ENCODE measurements around the gene IL33. TPM values are rescaled to one million over a fixed set of nuclear protein-coding genes. Genes with fewer than 3 reads are reported as not detected.

IL33 gene
- total and polyA plus RNA-seq, 2 experiments from 2014 or later = not detected

DNA sequence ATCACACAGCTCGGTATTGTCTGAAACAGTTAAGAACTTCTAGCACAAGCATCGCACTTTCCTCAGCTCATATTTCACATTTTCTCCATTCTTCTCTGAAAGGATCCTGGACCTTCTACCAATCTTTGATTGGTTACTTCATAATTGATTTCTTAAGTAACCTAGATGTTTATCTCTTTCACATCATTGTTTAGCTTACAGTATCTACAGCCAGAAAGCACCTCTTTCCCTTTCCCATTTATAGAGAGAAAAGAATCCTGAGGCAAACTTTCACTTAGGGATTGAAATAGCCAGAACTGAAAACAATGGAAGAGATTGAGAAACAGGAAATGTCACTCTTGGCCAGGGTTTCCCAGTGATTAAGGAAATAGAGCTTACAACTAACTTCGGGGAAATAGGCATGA lies 2.5 kb downstream of the IL33 start (continued):
- TF ChIP-seq, protein P1, sequence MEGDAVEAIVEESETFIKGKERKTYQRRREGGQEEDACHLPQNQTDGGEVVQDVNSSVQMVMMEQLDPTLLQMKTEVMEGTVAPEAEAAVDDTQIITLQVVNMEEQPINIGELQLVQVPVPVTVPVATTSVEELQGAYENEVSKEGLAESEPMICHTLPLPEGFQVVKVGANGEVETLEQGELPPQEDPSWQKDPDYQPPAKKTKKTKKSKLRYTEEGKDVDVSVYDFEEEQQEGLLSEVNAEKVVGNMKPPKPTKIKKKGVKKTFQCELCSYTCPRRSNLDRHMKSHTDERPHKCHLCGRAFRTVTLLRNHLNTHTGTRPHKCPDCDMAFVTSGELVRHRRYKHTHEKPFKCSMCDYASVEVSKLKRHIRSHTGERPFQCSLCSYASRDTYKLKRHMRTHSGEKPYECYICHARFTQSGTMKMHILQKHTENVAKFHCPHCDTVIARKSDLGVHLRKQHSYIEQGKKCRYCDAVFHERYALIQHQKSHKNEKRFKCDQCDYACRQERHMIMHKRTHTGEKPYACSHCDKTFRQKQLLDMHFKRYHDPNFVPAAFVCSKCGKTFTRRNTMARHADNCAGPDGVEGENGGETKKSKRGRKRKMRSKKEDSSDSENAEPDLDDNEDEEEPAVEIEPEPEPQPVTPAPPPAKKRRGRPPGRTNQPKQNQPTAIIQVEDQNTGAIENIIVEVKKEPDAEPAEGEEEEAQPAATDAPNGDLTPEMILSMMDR (conservative IDR thresholded peaks at IDR 0.05; ENCODE audit: low read depth in 2 of 2) = no peak
- TF ChIP-seq EZH2phosphoT487 (IDR thresholded peaks at IDR 0.05; ENCODE audit: unreplicated experiment) (no peak), ZNF114 (CRISPR knock-in tag; IDR thresholded peaks at IDR 0.05) (no peak), CREB1 (CRISPR knock-in tag; IDR thresholded peaks at IDR 0.05; ENCODE audit: low read depth) (no peak), POLR2AphosphoS5 (IDR thresholded peaks at IDR 0.05; ENCODE audit: low read depth) (no peak)
- TF ChIP-seq, protein P2, sequence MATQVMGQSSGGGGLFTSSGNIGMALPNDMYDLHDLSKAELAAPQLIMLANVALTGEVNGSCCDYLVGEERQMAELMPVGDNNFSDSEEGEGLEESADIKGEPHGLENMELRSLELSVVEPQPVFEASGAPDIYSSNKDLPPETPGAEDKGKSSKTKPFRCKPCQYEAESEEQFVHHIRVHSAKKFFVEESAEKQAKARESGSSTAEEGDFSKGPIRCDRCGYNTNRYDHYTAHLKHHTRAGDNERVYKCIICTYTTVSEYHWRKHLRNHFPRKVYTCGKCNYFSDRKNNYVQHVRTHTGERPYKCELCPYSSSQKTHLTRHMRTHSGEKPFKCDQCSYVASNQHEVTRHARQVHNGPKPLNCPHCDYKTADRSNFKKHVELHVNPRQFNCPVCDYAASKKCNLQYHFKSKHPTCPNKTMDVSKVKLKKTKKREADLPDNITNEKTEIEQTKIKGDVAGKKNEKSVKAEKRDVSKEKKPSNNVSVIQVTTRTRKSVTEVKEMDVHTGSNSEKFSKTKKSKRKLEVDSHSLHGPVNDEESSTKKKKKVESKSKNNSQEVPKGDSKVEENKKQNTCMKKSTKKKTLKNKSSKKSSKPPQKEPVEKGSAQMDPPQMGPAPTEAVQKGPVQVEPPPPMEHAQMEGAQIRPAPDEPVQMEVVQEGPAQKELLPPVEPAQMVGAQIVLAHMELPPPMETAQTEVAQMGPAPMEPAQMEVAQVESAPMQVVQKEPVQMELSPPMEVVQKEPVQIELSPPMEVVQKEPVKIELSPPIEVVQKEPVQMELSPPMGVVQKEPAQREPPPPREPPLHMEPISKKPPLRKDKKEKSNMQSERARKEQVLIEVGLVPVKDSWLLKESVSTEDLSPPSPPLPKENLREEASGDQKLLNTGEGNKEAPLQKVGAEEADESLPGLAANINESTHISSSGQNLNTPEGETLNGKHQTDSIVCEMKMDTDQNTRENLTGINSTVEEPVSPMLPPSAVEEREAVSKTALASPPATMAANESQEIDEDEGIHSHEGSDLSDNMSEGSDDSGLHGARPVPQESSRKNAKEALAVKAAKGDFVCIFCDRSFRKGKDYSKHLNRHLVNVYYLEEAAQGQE (IDR thresholded peaks at IDR 0.05; ENCODE audit: unreplicated experiment) = no peak

DNA sequence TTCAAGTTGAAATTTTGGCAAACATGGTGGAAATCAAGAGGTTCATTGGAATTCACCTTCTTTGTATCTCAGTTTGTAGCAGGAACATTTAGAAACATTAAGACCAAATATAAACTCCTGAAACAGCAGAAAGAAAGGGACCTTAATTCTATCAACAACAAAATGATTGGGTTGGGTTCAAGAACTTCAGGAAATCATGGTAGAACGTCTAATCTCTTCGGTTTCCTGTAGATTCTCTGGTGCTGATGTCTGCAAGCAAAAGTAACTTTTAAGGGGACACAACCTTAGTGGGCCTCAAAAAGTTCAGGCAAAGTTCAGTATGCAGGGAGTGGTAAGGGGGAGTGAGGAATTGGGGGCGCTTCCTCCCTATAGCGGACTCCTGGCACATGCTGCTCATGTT lies 3.4 kb downstream of the IL33 start:
- Histone ChIP-seq H3K27ac (ENCODE audit: low read depth) (no peak overlapping the region), H2AFZ (no peak overlapping the region), H3K79me2 (replicated peaks; ENCODE audit: insufficient read depth) (no peaks in the 10 kb centered on the region), H3K36me3 (ENCODE audit: insufficient read depth) (no peaks in the 10 kb centered on the region), H3K4me2 (no peak overlapping the region), H3K4me3 (no peak overlapping the region), H3K27me3 (ENCODE audit: insufficient read depth) (no peaks in the 10 kb centered on the region), H4K20me1 (replicated peaks; ENCODE audit: insufficient read depth) (no peaks in the 10 kb centered on the region), H3F3A (replicated peaks; ENCODE audit: low read depth) (no peaks in the 10 kb centered on the region), H3K4me1 (ENCODE audit: insufficient read depth) (no peaks in the 10 kb centered on the region), H3K9me2 (ENCODE audit: insufficient read depth) (no peaks in the 10 kb centered on the region)
- Mint-ChIP-seq H3K4me1 (peaks cover 8% of the 10 kb centered on the region), H3K4me3 (no peak overlapping the region), H3K36me3 (ENCODE audit: low read depth) (no peaks in the 10 kb centered on the region), H3K27ac (no peak overlapping the region), H3K27me3 (ENCODE audit: insufficient read depth, low read depth, poor library complexity) (no peaks in the 10 kb centered on the region), H3K9me3 (no peaks in the 10 kb centered on the region)
- DNase-seq (ENCODE audit: low spot score) (no peak), ATAC-seq (no peak)
- no peak for TF ChIP-seq POLR2AphosphoS5 (IDR thresholded peaks at IDR 0.05; ENCODE audit: low read depth)
- TF ChIP-seq, protein P3, sequence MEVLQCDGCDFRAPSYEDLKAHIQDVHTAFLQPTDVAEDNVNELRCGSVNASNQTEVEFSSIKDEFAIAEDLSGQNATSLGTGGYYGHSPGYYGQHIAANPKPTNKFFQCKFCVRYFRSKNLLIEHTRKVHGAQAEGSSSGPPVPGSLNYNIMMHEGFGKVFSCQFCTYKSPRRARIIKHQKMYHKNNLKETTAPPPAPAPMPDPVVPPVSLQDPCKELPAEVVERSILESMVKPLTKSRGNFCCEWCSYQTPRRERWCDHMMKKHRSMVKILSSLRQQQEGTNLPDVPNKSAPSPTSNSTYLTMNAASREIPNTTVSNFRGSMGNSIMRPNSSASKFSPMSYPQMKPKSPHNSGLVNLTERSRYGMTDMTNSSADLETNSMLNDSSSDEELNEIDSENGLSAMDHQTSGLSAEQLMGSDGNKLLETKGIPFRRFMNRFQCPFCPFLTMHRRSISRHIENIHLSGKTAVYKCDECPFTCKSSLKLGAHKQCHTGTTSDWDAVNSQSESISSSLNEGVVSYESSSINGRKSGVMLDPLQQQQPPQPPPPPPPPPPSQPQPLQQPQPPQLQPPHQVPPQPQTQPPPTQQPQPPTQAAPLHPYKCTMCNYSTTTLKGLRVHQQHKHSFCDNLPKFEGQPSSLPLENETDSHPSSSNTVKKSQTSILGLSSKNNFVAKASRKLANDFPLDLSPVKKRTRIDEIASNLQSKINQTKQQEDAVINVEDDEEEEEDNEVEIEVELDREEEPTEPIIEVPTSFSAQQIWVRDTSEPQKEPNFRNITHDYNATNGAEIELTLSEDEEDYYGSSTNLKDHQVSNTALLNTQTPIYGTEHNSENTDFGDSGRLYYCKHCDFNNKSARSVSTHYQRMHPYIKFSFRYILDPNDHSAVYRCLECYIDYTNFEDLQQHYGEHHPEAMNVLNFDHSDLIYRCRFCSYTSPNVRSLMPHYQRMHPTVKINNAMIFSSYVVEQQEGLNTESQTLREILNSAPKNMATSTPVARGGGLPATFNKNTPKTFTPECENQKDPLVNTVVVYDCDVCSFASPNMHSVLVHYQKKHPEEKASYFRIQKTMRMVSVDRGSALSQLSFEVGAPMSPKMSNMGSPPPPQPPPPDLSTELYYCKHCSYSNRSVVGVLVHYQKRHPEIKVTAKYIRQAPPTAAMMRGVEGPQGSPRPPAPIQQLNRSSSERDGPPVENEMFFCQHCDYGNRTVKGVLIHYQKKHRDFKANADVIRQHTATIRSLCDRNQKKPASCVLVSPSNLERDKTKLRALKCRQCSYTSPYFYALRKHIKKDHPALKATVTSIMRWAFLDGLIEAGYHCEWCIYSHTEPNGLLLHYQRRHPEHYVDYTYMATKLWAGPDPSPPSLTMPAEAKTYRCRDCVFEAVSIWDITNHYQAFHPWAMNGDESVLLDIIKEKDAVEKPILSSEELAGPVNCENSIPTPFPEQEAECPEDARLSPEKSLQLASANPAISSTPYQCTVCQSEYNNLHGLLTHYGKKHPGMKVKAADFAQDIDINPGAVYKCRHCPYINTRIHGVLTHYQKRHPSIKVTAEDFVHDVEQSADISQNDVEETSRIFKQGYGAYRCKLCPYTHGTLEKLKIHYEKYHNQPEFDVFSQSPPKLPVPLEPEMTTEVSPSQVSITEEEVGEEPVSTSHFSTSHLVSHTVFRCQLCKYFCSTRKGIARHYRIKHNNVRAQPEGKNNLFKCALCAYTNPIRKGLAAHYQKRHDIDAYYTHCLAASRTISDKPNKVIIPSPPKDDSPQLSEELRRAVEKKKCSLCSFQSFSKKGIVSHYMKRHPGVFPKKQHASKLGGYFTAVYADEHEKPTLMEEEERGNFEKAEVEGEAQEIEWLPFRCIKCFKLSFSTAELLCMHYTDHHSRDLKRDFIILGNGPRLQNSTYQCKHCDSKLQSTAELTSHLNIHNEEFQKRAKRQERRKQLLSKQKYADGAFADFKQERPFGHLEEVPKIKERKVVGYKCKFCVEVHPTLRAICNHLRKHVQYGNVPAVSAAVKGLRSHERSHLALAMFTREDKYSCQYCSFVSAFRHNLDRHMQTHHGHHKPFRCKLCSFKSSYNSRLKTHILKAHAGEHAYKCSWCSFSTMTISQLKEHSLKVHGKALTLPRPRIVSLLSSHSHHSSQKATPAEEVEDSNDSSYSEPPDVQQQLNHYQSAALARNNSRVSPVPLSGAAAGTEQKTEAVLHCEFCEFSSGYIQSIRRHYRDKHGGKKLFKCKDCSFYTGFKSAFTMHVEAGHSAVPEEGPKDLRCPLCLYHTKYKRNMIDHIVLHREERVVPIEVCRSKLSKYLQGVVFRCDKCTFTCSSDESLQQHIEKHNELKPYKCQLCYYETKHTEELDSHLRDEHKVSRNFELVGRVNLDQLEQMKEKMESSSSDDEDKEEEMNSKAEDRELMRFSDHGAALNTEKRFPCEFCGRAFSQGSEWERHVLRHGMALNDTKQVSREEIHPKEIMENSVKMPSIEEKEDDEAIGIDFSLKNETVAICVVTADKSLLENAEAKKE (CRISPR knock-in tag; IDR thresholded peaks at IDR 0.05) = no peak
- TF ChIP-seq EZH2 (IDR thresholded peaks at IDR 0.05; ENCODE audit: low read depth, unreplicated experiment) = no peak
- TF ChIP-seq EZH2phosphoT487 (IDR thresholded peaks at IDR 0.05; ENCODE audit: unreplicated experiment) = no peak
- TF ChIP-seq ZNF114 (CRISPR knock-in tag; IDR thresholded peaks at IDR 0.05) = no peak
- TF ChIP-seq ZNF331 (CRISPR knock-in tag; IDR thresholded peaks at IDR 0.05; ENCODE audit: low read depth) = no peak
- TF ChIP-seq, protein P2 (IDR thresholded peaks at IDR 0.05; ENCODE audit: unreplicated experiment) = no peak

Data from GM23338 (cell line).